AG09319 (cell line): ENCODE data around the gene VPS18.
A peak's percentile ranks its signal among the peaks of the same experiment; 100 is the strongest.
"Not testable (repeated sequence)": the region's sequence is repeated elsewhere in the genome, so short reads cannot be mapped to it uniquely, and the experiment has no call there.

Experiments
- DNase-seq: peaks from one replicate; pipeline ENCODE4 v3.0.0-alpha.2; 2010; ENCODE audit warnings: low read depth; ENCODE audit errors: extremely low read depth
- TF ChIP-seq, protein P1 (sequence below): IDR thresholded peaks from 2 replicates; pipeline ENCODE4 v1.5.1; 2011; ENCODE audit warnings: low read depth, mild to moderate bottlenecking, inconsistent platforms, low read length, moderate library complexity

Gene VPS18

DNA sequence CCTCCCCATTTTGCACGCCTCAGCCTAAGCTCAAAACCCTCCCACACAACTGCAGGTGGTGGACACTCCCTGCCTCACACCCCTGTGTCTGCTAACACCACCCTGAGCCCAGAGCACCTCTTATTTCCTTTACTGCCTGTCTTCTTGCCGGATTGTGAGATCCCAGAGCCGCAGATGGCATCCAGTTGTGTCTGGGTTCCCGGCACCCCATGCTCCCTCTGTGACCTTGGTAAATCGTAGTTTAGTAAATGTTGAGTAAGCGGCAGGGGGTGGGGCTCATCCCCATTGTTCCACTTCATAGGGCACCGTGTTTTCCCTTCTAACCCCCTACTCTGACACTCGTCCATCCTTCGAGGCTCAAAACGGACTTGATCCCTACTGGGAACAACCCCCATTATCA is 35.5 kb upstream of the VPS18 start:
- TF ChIP-seq, protein P1, sequence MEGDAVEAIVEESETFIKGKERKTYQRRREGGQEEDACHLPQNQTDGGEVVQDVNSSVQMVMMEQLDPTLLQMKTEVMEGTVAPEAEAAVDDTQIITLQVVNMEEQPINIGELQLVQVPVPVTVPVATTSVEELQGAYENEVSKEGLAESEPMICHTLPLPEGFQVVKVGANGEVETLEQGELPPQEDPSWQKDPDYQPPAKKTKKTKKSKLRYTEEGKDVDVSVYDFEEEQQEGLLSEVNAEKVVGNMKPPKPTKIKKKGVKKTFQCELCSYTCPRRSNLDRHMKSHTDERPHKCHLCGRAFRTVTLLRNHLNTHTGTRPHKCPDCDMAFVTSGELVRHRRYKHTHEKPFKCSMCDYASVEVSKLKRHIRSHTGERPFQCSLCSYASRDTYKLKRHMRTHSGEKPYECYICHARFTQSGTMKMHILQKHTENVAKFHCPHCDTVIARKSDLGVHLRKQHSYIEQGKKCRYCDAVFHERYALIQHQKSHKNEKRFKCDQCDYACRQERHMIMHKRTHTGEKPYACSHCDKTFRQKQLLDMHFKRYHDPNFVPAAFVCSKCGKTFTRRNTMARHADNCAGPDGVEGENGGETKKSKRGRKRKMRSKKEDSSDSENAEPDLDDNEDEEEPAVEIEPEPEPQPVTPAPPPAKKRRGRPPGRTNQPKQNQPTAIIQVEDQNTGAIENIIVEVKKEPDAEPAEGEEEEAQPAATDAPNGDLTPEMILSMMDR, result no peak
- no peak for DNase-seq

DNA sequence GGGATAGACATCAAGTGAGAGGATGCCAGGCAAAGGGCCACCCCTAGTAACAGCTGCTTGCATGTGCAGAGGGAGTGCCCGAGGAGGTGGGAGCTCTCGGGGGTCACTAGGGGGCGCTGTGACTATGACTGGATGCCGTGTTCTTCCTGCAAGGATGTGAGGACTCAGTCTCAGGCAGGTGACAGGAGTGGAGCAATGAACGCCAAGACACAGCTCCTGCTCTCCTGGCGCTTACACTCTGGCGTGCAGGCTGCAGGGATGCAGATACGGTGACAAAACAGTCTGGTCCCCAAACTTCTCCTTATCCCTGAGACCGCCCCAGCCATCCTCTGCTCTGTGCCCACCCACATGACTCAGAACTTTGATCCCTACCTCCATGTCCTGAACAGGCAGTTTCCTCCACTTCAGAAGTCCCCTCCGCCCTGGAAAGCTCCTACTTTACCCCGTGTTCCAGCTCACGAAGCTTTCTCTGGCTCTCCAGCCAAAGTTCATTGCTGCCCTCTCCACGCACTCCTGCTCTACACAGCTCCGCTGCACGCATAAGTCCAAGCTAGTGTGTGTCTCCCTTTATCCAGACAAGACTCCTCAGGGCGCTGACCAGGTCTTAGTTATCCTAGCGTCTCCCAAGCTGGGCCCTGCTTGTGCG is 34.9 kb upstream of the VPS18 start:
- peak; percentile 15 for DNase-seq
- TF ChIP-seq, protein P1, result peak; percentile 84

DNA sequence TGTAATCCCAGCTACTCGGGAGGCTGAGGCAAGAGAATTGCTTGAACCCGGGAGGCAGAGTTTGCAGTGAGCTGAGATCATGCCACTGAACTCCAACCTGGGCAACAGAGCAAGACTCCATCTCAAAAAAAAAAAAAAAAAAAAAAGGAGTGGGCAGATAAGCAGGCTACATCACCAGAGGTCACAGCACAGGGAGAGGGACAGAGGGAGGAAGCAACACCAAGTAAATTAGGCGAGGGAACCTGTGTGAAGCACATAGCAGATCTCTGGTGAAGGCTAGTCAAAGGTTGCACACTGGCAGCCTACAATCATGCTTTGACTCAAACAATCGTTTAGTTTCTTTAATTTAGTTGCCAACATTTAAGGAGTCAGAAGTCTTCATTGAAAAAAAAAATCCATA is 33.1 kb upstream of the VPS18 start:
- DNase-seq, result not testable (repeated sequence)

DNA sequence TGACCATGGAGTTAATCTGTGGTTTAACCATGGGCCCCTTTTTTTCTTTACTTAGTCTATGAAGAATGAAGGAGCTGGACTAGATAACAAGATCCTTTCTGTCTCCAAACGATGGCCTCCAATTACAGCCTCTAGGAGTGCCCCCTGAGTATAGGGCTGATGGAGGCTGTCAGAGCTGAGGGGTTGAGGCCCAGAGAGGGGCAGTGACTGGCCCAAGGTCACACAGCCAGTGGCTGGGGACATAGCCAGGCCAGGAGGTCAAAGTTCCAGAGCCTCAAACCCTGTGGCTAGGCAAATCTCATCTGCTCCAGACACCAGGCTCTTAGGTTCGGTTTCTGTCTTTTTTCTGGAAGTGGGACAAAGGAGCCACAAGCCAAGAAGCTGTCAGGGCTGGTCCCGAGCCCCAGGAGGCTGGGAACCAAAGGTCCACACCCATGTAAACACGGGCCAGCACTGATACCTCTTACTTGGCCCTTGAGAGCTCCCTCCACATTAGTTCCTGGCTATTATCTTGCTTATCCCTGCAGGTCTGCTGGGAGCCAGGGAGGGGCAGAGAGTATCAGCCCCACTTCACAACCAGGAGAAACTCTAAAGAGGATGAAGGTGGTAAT is 30.5 kb upstream of the VPS18 start:
- TF ChIP-seq, protein P1, result no peak
- DNase-seq, result no peak

DNA sequence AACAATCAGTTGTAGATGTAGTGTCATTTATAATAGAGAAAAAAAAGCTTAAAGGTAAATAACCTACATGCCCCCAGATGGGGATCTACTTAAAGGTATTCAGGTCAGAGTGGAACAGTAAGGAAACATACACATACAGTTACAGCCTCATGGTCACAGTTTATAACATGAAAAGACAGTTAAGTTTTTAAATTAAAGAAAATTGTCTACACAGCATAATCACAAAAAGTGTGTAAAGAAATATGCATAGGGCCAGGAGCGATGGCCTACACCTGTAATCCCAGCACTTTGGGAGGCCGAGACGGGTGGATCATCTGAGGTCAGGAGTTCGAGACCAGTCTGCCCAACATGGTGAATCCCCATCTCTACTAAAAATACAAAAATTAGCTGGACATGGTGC is 27.1 kb upstream of the VPS18 start:
- no peak for DNase-seq
- TF ChIP-seq, protein P1, result no peak

DNA sequence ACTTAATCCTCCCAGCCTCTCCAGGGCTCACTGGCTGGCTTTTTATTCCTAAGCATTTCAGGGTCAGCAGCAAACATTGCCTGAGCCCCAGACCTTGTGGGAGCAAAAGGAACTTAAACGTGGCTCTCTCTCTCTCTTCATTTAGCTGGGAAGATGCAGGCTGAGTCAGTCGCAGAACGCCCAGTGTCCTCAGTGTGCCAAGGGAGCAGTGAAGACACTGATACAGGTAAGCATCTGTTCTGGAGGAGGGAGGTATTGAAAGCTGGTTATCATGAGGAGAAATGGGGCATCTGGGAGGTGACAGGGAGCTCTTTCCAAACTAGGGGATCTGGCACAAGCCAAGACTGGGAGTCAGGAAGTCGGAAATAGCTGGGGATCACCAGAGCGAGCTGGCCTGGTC is 24.6 kb upstream of the VPS18 start:
- no peak for DNase-seq
- TF ChIP-seq, protein P1, result no peak

DNA sequence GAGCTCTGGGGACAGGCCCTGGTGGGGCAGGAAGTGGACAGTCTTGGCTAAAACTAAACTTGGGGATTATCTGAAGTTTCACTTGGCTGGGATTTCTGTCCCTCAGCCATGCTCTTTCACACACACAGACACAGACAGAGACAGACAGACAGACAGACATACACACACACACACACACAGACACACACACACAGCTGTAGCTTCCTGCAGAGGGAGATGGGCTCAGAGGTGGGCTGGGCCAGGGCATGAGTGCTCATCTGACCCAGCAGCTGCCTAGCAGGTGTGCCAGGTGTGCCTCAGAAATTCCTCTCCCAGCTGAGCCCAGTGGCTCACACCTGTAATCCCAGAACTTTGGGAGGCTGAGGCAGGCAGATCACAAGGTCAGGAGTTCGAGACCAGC is 23.5 kb upstream of the VPS18 start:
- TF ChIP-seq, protein P1, result no peak
- no peak for DNase-seq
